Neural progenitor cell (in vitro differentiated cells): Measurements from ENCODE around the gene NR4A2.

Source experiments
- EZH2phosphoT487 ChIP-seq: fragments of 200-600 bp; sonication (generic); IDR thresholded peaks from 2 replicates; pipeline ENCODE4 v1.6.1; 2017; ENCODE audit warnings: antibody characterized with exemption
- TF ChIP-seq, protein P1 (sequence below): fragments of 200-600 bp; sonication (generic); IDR thresholded peaks from 2 replicates; pipeline ENCODE4 v1.5.1; 2017; ENCODE audit warnings: antibody characterized with exemption, mild to moderate bottlenecking

DNA sequence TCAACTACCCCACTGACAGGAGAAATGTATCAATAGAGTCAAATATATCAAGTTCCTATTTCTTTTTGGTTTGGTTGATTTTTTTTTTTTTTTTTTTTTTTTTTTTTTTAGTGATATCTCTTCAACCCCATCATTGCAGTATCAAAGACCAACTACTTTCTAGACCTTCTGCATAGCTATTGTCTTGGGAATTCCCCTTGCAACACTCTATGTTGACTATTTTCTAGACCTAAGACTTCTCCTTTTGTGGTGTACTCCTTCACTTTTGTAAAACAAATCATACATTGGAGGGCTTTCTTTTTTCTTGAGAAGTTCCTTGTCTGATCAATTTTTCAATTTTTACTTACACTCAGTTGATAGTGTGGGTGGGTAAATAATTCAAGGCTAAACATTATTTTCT is 46.5 kb upstream of the NR4A2 start:
- TF ChIP-seq, protein P1, sequence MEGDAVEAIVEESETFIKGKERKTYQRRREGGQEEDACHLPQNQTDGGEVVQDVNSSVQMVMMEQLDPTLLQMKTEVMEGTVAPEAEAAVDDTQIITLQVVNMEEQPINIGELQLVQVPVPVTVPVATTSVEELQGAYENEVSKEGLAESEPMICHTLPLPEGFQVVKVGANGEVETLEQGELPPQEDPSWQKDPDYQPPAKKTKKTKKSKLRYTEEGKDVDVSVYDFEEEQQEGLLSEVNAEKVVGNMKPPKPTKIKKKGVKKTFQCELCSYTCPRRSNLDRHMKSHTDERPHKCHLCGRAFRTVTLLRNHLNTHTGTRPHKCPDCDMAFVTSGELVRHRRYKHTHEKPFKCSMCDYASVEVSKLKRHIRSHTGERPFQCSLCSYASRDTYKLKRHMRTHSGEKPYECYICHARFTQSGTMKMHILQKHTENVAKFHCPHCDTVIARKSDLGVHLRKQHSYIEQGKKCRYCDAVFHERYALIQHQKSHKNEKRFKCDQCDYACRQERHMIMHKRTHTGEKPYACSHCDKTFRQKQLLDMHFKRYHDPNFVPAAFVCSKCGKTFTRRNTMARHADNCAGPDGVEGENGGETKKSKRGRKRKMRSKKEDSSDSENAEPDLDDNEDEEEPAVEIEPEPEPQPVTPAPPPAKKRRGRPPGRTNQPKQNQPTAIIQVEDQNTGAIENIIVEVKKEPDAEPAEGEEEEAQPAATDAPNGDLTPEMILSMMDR = no peak
- TF ChIP-seq EZH2phosphoT487 = no peak
